HCT116 (cell line): ENCODE data around the gene CENPK. TPM values are rescaled to one million over a fixed set of nuclear protein-coding genes. Genes with fewer than 3 reads are reported as not detected.

ENCODE experiments used
- ATAC-seq: fragments of 200-7000 bp; cut with Tn5 transposase; 2 replicates; pipeline ENCODE4 v1.9.1; 2020; ENCODE audit warnings: mild to moderate bottlenecking, moderate library complexity
- BruUV-seq: library from RNA; stranded (reverse); fragments of 400-500 nt; replicated peaks from 2 replicates; lab custom pipeline; 2021; lab: Mats Ljungman, UMichigan
- CTCF ChIA-PET: fragments of 300-600 bp; sonication (Branson Sonifier 250); formaldehyde crosslinking; loops from one replicate; lab custom pipeline; 2021; ENCODE audit warnings: antibody characterized with exemption; lab: Charles Lee
- POLR2A ChIA-PET: fragments of 300-600, 350-600 bp; sonication (Branson Sonifier 250); formaldehyde crosslinking; loops from one replicate; lab custom pipeline; 2021; ENCODE audit warnings: antibody characterized with exemption; lab: Charles Lee
- RAD21 ChIA-PET, 2 experiments: fragments of 300-600 bp; sonication (Branson Sonifier 250); formaldehyde crosslinking; loops; one replicate each; lab custom pipeline; 2023; ENCODE audit warnings: low total read pairs in 2 of 2; ENCODE audit not compliant: uncharacterized antibody in 2 of 2, unreplicated experiment in 2 of 2, low non-redundant PET in 1 of 2; lab: Charles Lee
- DNase-seq: peaks from one replicate; pipeline ENCODE4 v3.0.0-alpha.2; 2010; ENCODE audit warnings: low read depth, low spot score
- H2AFZ ChIP-seq: fragments of 200-600 bp; shearing (Covaris generic), sonication (generic); 2 replicates; pipeline ENCODE4 v1.6.1; 2017; ENCODE audit warnings: low read depth, mixed run types, mixed read lengths, antibody characterized with exemption, low read length; ENCODE audit not compliant: poor library complexity, severe bottlenecking
- H3K27ac ChIP-seq: 2 replicates; pipeline ENCODE4 v1.5.1; 2012; ENCODE audit warnings: low read depth, low read length
- H3K27me3 ChIP-seq: fragments of 200-600 bp; sonication (generic); 2 replicates; pipeline ENCODE4 v1.6.1; 2016; ENCODE audit warnings: mixed run types, low read length, mixed read lengths; ENCODE audit not compliant: insufficient read depth
- H3K36me3 ChIP-seq, 2 experiments: fragments of 200-500 bp in 1 of 2; fragments of 200-600 bp in 1 of 2; sonication (Bioruptor generic) in 1 of 2; sonication (generic) in 1 of 2; 2 replicates each; pipeline versions ENCODE4 v1.5.1 to v1.6.1; 2014 to 2016; ENCODE audit warnings: low read length in 2 of 2, inconsistent platforms in 1 of 2, mixed read lengths in 1 of 2, mixed run types in 1 of 2; ENCODE audit not compliant: insufficient read depth in 2 of 2, control insufficient read depth in 1 of 2
- H3K4me1 ChIP-seq, 2 experiments: fragments of 200-600 bp in 1 of 2; sonication (generic) in 1 of 2; 2 replicates each; pipeline versions ENCODE4 v1.5.1 to v1.6.1; 2012 to 2017; ENCODE audit warnings: low read length in 2 of 2, inconsistent platforms in 1 of 2, mild to moderate bottlenecking in 1 of 2, mixed read lengths in 1 of 2, mixed run types in 1 of 2, moderate library complexity in 1 of 2; ENCODE audit not compliant: insufficient read depth in 2 of 2, control insufficient read depth in 1 of 2
- H3K4me2 ChIP-seq: fragments of 200-600 bp; sonication (generic); 2 replicates; pipeline ENCODE4 v1.6.1; 2017; ENCODE audit warnings: mixed run types, low read length, mixed read lengths
- H3K4me3 ChIP-seq, 2 experiments: fragments of 200-600 bp in 1 of 2; sonication (generic) in 1 of 2; replicated peaks in 1 of 2; 2 replicates each; pipeline ENCODE4 v1.5.1; 2011 to 2016; ENCODE audit warnings: low read length in 2 of 2, control low read depth in 1 of 2, low read depth in 1 of 2, mild to moderate bottlenecking in 1 of 2, mixed read lengths in 1 of 2, mixed run types in 1 of 2
- H3K79me2 ChIP-seq: fragments of 200-600 bp; sonication (generic); 2 replicates; pipeline ENCODE4 v1.6.1; 2017; ENCODE audit warnings: mild to moderate bottlenecking, mixed run types, low read length, moderate library complexity, mixed read lengths; ENCODE audit not compliant: insufficient read depth
- H3K9ac ChIP-seq: fragments of 200-600 bp; sonication (generic); 2 replicates; pipeline ENCODE4 v1.6.1; 2016; ENCODE audit warnings: low read length, mixed read lengths
- H3K9me2 ChIP-seq: fragments of 200-600 bp; sonication (generic), shearing (Covaris generic); 2 replicates; pipeline ENCODE4 v1.6.1; 2017; ENCODE audit warnings: mixed run types, mild to moderate bottlenecking, moderate library complexity; ENCODE audit not compliant: insufficient read depth
- H3K9me3 ChIP-seq, 2 experiments: fragments of 200-500 bp in 1 of 2; fragments of 200-600 bp in 1 of 2; sonication (Bioruptor generic) in 1 of 2; sonication (generic) in 1 of 2; 2 replicates each; pipeline ENCODE4 v1.6.1; 2014 to 2017; ENCODE audit warnings: low read length in 2 of 2, mixed read lengths in 2 of 2, inconsistent platforms in 1 of 2, low read depth in 1 of 2, mild to moderate bottlenecking in 1 of 2, mixed run types in 1 of 2, moderate library complexity in 1 of 2; ENCODE audit not compliant: control insufficient read depth in 1 of 2, insufficient read depth in 1 of 2
- H4K20me1 ChIP-seq: fragments of 200-600 bp; sonication (generic), shearing (Covaris generic); 2 replicates; pipeline ENCODE4 v1.6.1; 2017; ENCODE audit warnings: mixed run types, mild to moderate bottlenecking, moderate library complexity; ENCODE audit not compliant: insufficient read depth
- ATF3 ChIP-seq: IDR thresholded peaks from 2 replicates; pipeline ENCODE4 v1.6.1; 2012
- CBX3 ChIP-seq: IDR thresholded peaks from 2 replicates; pipeline ENCODE4 v1.6.1; 2012; ENCODE audit warnings: low read depth
- EZH2 ChIP-seq: fragments of 200-600 bp; sonication (generic); IDR thresholded peaks from 2 replicates; pipeline ENCODE4 v1.6.1; 2017; ENCODE audit warnings: antibody characterized with exemption, mixed run types
- EZH2phosphoT487 ChIP-seq: fragments of 200-600 bp; IDR thresholded peaks from 2 replicates; pipeline ENCODE4 v1.6.1; 2018; ENCODE audit warnings: antibody characterized with exemption, borderline replicate concordance
- JUND ChIP-seq: IDR thresholded peaks from 2 replicates; pipeline ENCODE4 v1.6.1; 2012
- MAX ChIP-seq: IDR thresholded peaks from 2 replicates; pipeline ENCODE4 v1.6.1; 2012
- POLR2A ChIP-seq: IDR thresholded peaks from 2 replicates; pipeline ENCODE4 v1.7.0; 2011; ENCODE audit warnings: borderline replicate concordance; ENCODE audit not compliant: insufficient read depth, insufficient read length; ENCODE audit errors: extremely low read depth
- REST ChIP-seq: IDR thresholded peaks from 2 replicates; pipeline ENCODE4 v1.6.1; 2012; ENCODE audit warnings: low read depth
- SP1 ChIP-seq: IDR thresholded peaks from 2 replicates; pipeline ENCODE4 v1.6.1; 2012; ENCODE audit warnings: low read depth
- SRF ChIP-seq: IDR thresholded peaks from 2 replicates; pipeline ENCODE4 v1.6.1; 2012; ENCODE audit warnings: low read depth
- ZBTB33 ChIP-seq: IDR thresholded peaks from 2 replicates; pipeline ENCODE4 v1.6.1; 2011; ENCODE audit warnings: mild to moderate bottlenecking, low read length, moderate library complexity; ENCODE audit not compliant: insufficient replicate concordance; ENCODE audit errors: extremely low read depth
- ZFX ChIP-seq: fragments of 450-650 bp; IDR thresholded peaks from 2 replicates; pipeline ENCODE4 v1.6.1; 2017
- intact Hi-C: fragments of 100-400 bp; cut with micrococcal nuclease; formaldehyde crosslinking; loops from 2 replicates; pipeline ENCODE4 v1.10.0; 2022
- total RNA-seq: library from RNA; stranded (reverse); gene quantifications from one replicate; pipeline ENCODE4 v1.2.1, GENCODE V29; 2021; ENCODE audit not compliant: unreplicated experiment
- TF ChIP-seq, protein P1 (sequence below), 3 experiments: fragments of 200-600 bp in 1 of 3; sonication (generic) in 1 of 3; IDR thresholded peaks in 2 of 3; conservative IDR thresholded peaks in 1 of 3; 2 replicates each; pipeline ENCODE4 v1.5.1; 2012 to 2017; ENCODE audit warnings: low read depth in 2 of 3, low read length in 2 of 3, antibody characterized with exemption in 1 of 3, borderline replicate concordance in 1 of 3, control low read depth in 1 of 3, mild to moderate bottlenecking in 1 of 3, mixed read lengths in 1 of 3, mixed run types in 1 of 3, moderate library complexity in 1 of 3; ENCODE audit not compliant: insufficient read depth in 1 of 3

CENPK gene
- total RNA-seq, 1 experiment from 2014 or later, result 21.4 TPM

GRCh38 chr5:65570598-65571226 is 7.7 kb upstream of the CENPK start (continued):
- TF ChIP-seq REST (no peak), POLR2A (no peak), SP1 (no peak)
- TF ChIP-seq, protein P1, sequence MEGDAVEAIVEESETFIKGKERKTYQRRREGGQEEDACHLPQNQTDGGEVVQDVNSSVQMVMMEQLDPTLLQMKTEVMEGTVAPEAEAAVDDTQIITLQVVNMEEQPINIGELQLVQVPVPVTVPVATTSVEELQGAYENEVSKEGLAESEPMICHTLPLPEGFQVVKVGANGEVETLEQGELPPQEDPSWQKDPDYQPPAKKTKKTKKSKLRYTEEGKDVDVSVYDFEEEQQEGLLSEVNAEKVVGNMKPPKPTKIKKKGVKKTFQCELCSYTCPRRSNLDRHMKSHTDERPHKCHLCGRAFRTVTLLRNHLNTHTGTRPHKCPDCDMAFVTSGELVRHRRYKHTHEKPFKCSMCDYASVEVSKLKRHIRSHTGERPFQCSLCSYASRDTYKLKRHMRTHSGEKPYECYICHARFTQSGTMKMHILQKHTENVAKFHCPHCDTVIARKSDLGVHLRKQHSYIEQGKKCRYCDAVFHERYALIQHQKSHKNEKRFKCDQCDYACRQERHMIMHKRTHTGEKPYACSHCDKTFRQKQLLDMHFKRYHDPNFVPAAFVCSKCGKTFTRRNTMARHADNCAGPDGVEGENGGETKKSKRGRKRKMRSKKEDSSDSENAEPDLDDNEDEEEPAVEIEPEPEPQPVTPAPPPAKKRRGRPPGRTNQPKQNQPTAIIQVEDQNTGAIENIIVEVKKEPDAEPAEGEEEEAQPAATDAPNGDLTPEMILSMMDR (IDR thresholded peaks at IDR 0.05 in 2 of 3, conservative IDR thresholded peaks at IDR 0.05 in 1 of 3; ENCODE audit: borderline replicate concordance in 1 of 3, insufficient read depth in 1 of 3, low read depth in 2 of 3, low read length in 2 of 3), result no peak

- ATAC-seq, result no peak
- no peak for TF ChIP-seq ATF3
- no peak for TF ChIP-seq REST
- no peak for TF ChIP-seq ZBTB33
- no peak for TF ChIP-seq SRF
- TF ChIP-seq ZFX, result no peak
- no peak for TF ChIP-seq MAX
- TF ChIP-seq EZH2phosphoT487, result no peak
- TF ChIP-seq EZH2, result no peak
- no peak for TF ChIP-seq JUND
- no peak for TF ChIP-seq CBX3
These were observed 3.5 kb upstream of the CENPK start for GRCh38 chr5:65566505-65566904.

More at GRCh38 chr5:65566505-65566904, 3.5 kb upstream of the CENPK start:
- intact Hi-C loops, result no loop called here
- Histone ChIP-seq H3K9me2 (no peaks in the 10 kb centered on the region), H3K27ac (no peak overlapping the region), H3K79me2 (peaks cover 52% of the 10 kb centered on the region), H3K36me3 (peaks cover 1 to 5% of the 10 kb centered on the region in 2 experiments; a peak in 1 of 4 replicates), H3K9me3 (no peaks in the 10 kb centered on the region), H3K4me3 (no peak overlapping the region), H2AFZ (no peak overlapping the region), H4K20me1 (no peaks in the 10 kb centered on the region), H3K4me2 (no peak overlapping the region), H3K4me1 (peaks cover 12 to 14% of the 10 kb centered on the region in 2 experiments; a peak in 3 of 4 replicates), H3K9ac (no peak overlapping the region), H3K27me3 (no peaks in the 10 kb centered on the region)
- BruUV-seq, result no TSS peak
- ChIA-PET CTCF (no interaction called here), RAD21 (no interaction called here), POLR2A (no interaction called here)
- no peak for DNase-seq
